GM21529 (cell line): Measurements from ENCODE around the gene PLPP4.

ENCODE experiments used
- ATAC-seq: cut with Tn5 transposase; IDR thresholded peaks from one replicate; pipeline ENCODE4 v1.9.1; 2021; ENCODE audit not compliant: unreplicated experiment

PLPP4 gene

GRCh38 chr10:120485946-120486345, 28.9 kb downstream of the PLPP4 start:
- no peak for ATAC-seq

- no peak for ATAC-seq
These were observed 29.7 kb downstream of the PLPP4 start for GRCh38 chr10:120486671-120487205.

- ATAC-seq: no peak
These were observed 33.3 kb downstream of the PLPP4 start for GRCh38 chr10:120490288-120490687.

GRCh38 chr10:120492346-120492745, 35.3 kb downstream of the PLPP4 start:
- ATAC-seq: no peak

GRCh38 chr10:120493411-120494312, 36.6 kb downstream of the PLPP4 start:
- peak; percentile 70 for ATAC-seq

- no peak for ATAC-seq
These were observed 37.3 kb downstream of the PLPP4 start for GRCh38 chr10:120494313-120494710.

- no peak for ATAC-seq
These were observed 38.4 kb downstream of the PLPP4 start for GRCh38 chr10:120495226-120496009.

- no peak for ATAC-seq
These were observed 42.9 kb downstream of the PLPP4 start for GRCh38 chr10:120499883-120500282.

GRCh38 chr10:120503689-120504088, 46.7 kb downstream of the PLPP4 start:
- ATAC-seq: no peak

- ATAC-seq: peak; percentile 47
These were observed 47.2 kb downstream of the PLPP4 start for GRCh38 chr10:120504227-120504626.

GRCh38 chr10:120505056-120505455, 48.0 kb downstream of the PLPP4 start:
- ATAC-seq: no peak

- no peak for ATAC-seq
These were observed 48.8 kb downstream of the PLPP4 start for GRCh38 chr10:120505866-120506265.

GRCh38 chr10:120506674-120507073, 49.6 kb downstream of the PLPP4 start:
- ATAC-seq: no peak

- ATAC-seq: no peak
These were observed 50.1 kb downstream of the PLPP4 start for GRCh38 chr10:120507175-120507574.

- no peak for ATAC-seq
These were observed 50.6 kb downstream of the PLPP4 start for GRCh38 chr10:120507651-120508050.

- ATAC-seq: no peak
These were observed 51.4 kb downstream of the PLPP4 start for GRCh38 chr10:120508393-120508792.

- ATAC-seq: no peak
These were observed 51.9 kb downstream of the PLPP4 start for GRCh38 chr10:120508966-120509365.

GRCh38 chr10:120511165-120511564, 54.1 kb downstream of the PLPP4 start:
- ATAC-seq: no peak

GRCh38 chr10:120513307-120513796, 56.3 kb downstream of the PLPP4 start:
- no peak for ATAC-seq

- no peak for ATAC-seq
These were observed 57.1 kb downstream of the PLPP4 start for GRCh38 chr10:120514035-120514620.

GRCh38 chr10:120514959-120515358, 57.9 kb downstream of the PLPP4 start:
- no peak for ATAC-seq
